Activated CD8-positive, alpha-beta memory T cell treated with anti-CD3 and anti-CD28 coated beads, Interleukin-2, amount 50 U/mL, for 24 hours (primary cell): ENCODE data around the gene ZNF334.

Source experiments
- DNase-seq: peaks from one replicate; pipeline ENCODE4 v3.0.0-alpha.2; 2020; ENCODE audit errors: extremely low read depth

ZNF334 gene

GRCh38 chr20:46512943-46513844 lies at the start of gene ZNF334:
Gene ZNF334 (minus strand): TSS chr20:46513559. CDS start chr20:46512102, 1,457 bp downstream.
- peak; percentile 19 for DNase-seq

- peak; percentile 51 for DNase-seq
Observed at GRCh38 chr20:46562373-46563169, 49.2 kb upstream of the ZNF334 start.

GRCh38 chr20:46562009-46562372 lies 48.6 kb upstream of the ZNF334 start:
- DNase-seq = no peak

- no peak for DNase-seq
Observed at GRCh38 chr20:46559685-46560440, 46.5 kb upstream of the ZNF334 start.

- no peak for DNase-seq
Observed at GRCh38 chr20:46559001-46559400, 45.6 kb upstream of the ZNF334 start.

- DNase-seq = peak; percentile 25
Observed at GRCh38 chr20:46558511-46558959, 45.2 kb upstream of the ZNF334 start.

- DNase-seq = no peak
Observed at GRCh38 chr20:46557231-46557956, 44.0 kb upstream of the ZNF334 start.

- DNase-seq = no peak
Observed at GRCh38 chr20:46555370-46555956, 42.1 kb upstream of the ZNF334 start.

- no peak for DNase-seq
Observed at GRCh38 chr20:46554828-46555227, 41.5 kb upstream of the ZNF334 start.

- DNase-seq = no peak
Observed at GRCh38 chr20:46553926-46554325, 40.6 kb upstream of the ZNF334 start.

- DNase-seq = no peak
Observed at GRCh38 chr20:46552460-46553420, 39.4 kb upstream of the ZNF334 start.

- no peak for DNase-seq
Observed at GRCh38 chr20:46551522-46552381, 38.4 kb upstream of the ZNF334 start.

- DNase-seq = no peak
Observed at GRCh38 chr20:46550461-46550860, 37.1 kb upstream of the ZNF334 start, which contains the start of gene OCSTAMP. Gene OCSTAMP (minus strand): TSS chr20:46550654. CDS start chr20:46550560, 94 bp downstream.

GRCh38 chr20:46549188-46549972 lies 36.0 kb upstream of the ZNF334 start:
- DNase-seq = no peak

GRCh38 chr20:46548688-46549087 lies 35.3 kb upstream of the ZNF334 start:
- DNase-seq = no peak

GRCh38 chr20:46547995-46548394 lies 34.6 kb upstream of the ZNF334 start:
- no peak for DNase-seq

- DNase-seq = no peak
Observed at GRCh38 chr20:46546936-46547335, 33.6 kb upstream of the ZNF334 start.

GRCh38 chr20:46546298-46546697 lies 32.9 kb upstream of the ZNF334 start:
- no peak for DNase-seq
